ENCODE results near the gene SDSL.

Gene SDSL

GRCh38 chr12:113396828-113397496, 25.2 kb upstream of the SDSL start:
- DNase-seq (ENCODE audit: low spot score), result no peak

GRCh38 chr12:113397497-113398197, 24.5 kb upstream of the SDSL start:
- no peak for DNase-seq (ENCODE audit: low spot score)

- DNase-seq (ENCODE audit: low spot score), result no peak
These were observed 23.6 kb upstream of the SDSL start for GRCh38 chr12:113398346-113399290.

- DNase-seq (ENCODE audit: low spot score), result no peak
These were observed 22.7 kb upstream of the SDSL start for GRCh38 chr12:113399490-113399889.

DNA sequence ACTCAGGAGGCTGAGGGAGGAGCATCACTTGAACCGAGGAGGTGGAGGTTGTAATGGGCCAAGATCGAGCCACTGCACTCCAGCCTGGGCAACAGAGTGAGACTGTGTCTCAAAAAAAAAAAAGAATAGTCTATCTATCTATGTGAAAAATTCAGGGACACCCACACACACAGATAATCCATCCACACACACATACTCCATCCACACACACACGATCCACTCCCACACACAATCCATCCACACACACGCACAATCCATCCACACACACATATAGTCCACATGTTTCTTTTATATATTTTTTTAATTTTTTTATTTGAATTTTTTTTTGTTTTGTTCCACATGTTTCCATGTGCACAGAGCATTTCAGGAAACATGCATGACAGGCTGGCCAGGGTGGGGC, 21.8 kb upstream of the SDSL start:
- DNase-seq (ENCODE audit: low spot score), result no peak

DNA sequence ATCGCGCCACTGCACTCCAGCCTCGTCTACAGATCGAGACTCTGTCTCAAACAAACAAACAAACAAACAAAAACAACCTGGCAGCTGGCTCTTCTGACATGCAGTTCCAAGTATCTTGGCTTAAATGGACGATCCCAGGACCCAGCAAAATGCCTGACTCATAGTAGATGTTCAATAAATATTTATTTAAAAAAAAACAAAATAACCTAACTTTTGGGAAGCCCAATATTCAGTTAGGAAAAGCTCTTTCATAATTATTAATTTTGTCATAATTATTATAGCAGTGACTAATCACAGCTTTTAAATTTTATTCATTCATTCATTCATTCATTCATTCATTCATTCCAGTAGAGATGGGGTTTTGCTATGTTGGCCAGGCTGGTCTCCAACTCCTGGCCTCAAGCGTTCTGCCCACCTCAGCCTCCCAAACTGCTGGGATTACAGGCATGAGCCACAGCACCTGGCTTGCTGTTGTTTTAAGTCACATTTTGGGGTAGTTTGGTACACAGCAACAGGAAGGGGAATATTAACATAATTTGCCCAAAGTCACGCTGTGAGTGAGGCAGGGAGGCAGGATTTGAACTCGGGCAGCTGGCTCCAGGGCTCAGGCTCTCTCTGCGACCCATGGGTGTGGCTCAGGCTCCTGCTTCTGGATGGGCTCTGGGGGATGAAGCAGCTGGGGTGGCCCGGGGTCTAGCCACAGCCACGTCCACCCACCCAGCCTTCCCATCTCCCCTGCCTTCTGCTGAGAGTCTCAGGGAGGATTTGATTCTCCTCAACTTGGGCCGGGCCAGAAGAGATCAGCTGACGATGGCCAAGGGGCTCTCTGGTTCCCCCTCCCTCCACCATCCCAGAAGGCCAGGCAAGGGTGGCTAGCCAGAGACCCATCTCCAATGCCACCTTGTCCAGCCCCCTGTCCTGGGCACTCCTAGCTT, 20.8 kb upstream of the SDSL start:
- DNase-seq (ENCODE audit: low spot score), result no peak

DNA sequence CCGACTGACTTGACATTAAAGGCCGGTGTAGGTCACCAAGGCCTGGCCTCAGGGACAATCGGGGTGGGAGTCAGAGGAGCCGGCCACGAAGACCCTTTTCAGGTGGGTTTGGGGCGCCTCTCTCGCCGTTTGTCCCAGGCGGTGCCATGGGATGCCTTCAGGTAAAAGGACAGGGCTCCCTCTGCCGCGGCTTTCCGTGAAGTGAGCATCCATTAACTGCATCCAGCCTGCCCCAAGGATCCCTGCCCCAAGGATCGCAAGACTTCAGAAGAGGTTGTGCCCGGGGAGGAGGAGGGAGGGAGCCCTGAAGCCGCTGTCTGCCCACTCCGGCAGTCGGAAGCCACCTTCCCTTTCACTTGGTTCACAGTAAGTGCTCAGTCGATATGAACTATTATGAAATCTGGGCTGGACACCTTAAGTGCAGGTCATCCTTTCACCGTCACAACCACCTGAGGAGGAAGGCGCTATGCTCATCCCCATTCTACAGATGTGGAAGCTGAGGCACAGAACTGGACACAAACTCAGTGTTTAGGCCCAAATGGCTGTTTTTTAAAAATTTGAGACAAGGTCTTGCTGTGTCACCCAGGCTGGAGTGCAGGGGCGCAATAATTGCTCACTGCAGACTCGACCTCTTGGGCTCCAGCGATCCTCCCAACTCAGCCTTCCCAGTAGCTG, 19.5 kb upstream of the SDSL start:
- no peak for DNase-seq (ENCODE audit: low spot score)

GRCh38 chr12:113403435-113404415, 18.5 kb upstream of the SDSL start, which contains the start of gene SDS:
SDS (minus strand) TSS chr12:113403887; CDS start chr12:113399708, 4,179 bp downstream.
- no peak for DNase-seq (ENCODE audit: low spot score)

GRCh38 chr12:113405694-113406093, 16.5 kb upstream of the SDSL start:
- no peak for DNase-seq (ENCODE audit: low spot score)

DNA sequence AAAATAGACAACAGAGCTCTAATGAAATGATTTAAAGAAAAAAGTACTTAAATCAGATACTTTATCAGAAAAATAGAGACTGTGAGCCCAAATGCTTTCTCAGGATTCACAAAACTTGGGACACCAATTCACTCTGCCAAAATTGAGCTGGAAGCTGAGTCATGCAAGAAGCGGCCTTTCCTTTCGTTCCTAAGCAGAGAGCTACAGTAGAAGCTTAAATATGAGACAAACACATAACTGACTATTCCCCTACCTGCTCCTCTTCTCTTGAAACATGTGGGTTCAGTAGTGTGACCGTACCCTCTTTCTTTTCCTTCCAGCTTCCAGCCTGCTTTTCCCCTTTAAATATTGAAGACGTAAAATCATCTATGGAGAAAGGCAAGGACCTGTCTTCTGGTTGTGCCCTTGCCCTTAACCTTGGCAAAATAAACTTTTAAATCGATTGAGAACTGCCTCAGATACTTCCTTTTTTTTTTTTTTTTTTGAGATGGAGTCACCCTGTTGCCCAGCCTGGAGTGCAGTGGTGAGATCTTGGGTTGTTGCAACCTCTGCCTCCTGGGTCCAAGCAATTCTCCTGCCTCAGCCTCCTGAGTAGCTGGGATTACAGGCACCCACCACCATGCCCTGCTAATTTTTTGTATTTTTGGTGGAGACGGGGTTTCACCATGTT, 14.1 kb upstream of the SDSL start:
- DNase-seq (ENCODE audit: low spot score), result no peak

DNA sequence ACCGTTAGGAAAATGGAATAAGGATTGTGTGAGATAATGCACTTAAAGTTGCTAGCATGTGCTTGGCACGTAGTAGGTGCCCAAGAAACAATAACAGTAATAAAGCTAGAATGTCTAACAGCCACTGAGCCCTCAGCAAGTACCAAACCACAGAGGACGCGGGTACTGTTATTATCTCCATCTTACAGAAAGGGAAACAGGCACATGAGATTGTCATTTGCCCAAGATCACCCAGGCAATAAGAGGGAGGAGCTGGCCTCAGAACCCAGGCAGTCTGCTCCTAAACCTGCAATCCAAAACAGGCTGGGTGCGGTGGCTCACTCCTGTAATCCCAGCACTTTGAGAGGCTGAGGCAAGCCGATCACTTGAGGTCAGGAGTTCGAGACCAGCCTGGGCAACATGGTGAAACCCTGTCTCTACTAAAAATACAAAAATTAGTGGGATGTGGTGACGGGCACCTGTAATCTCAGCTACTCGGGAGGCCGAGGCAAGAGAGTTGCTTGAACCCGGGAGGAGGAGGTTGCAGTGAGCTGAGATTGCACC, 13.4 kb upstream of the SDSL start:
- no peak for DNase-seq (ENCODE audit: low spot score)

DNA sequence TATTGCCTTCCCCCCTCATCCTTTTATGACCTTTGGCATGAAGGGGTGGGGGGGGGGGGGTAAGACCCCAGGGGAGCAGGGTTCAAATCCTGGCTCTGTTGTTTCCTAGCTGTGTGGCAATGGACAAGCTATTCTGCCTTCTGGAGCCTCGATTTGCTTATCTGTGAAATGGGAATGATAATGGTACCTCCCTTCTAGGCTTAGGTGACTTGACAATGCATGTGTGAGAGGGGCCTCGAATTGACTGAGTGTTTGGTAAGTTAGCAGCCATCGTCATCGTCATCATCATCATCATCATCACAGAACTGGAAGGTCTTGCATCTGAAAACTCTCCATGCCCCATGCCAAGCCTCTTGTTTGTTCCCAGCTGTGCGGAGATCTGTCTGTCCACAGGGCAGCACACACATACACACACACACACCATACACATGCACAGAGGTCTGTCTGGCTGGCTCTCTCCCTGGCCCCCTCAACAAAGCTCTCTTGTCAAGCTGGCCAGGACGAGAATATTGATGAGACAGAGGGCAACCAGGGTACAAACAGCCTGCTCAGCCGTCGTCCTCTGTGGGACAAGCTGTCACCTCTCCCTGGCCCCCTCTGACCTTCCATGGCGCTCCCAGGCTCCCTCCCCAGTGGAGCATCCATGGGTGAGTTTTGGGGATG, 12.6 kb upstream of the SDSL start:
- DNase-seq (ENCODE audit: low spot score), result no peak

DNA sequence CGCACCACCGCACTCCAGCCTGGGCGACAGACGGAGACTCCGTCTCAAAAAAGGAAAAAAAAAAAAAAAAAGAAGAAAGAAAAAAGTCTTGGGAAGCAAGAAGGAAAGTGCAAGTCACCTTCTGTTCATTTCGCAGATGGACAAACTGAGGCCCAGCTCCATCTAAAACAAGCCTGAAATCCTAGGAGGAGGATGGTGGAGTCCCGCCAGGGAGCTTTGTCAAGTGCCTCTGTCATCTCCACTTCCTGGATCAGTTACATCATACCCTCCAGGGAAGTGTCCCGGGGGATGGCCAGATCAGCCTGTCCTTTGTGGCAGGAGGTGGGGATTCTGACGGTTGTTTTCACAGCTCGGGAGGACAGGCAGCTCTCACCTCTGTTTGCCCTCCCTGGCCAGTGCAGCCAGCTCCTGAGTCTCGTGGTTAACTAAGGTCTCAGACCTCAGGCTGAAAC, 8.7 kb upstream of the SDSL start:
- DNase-seq (ENCODE audit: low spot score), result no peak

GRCh38 chr12:113414519-113415038, 7.6 kb upstream of the SDSL start:
- DNase-seq (ENCODE audit: low spot score), result no peak

- no peak for DNase-seq (ENCODE audit: low spot score)
These were observed 6.0 kb upstream of the SDSL start for GRCh38 chr12:113416091-113416754.

GRCh38 chr12:113418213-113418879, 3.8 kb upstream of the SDSL start:
- DNase-seq (ENCODE audit: low spot score), result no peak
